ENCODE measurements around the gene TRDN.
A peak's percentile ranks its signal among the peaks of the same experiment; 100 is the strongest.

The TRDN gene

DNA sequence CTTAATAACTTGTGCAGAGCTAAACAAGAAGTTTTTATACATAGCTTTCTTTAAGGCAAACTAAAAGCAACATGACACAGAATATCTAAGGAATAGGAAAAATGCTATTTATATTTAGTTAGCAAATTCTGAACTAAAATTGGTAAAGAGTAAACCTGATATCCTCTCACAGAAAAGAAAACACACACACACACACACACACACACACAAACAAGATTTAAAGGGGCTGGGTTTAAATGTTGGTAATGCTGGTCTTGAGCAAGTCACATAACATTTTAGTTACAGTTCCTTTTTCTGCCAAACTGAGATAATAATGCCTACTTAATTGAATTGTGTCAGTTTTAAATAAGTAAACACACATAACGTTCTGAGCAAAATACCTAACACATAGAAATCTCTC is 1.6 kb downstream of the TRDN start:
- Histone ChIP-seq H3K4me3 (ENCODE audit: low read depth, low read length) (no peak overlapping the region), H3K4me1 (ENCODE audit: control insufficient read depth, insufficient read depth, low read length, unreplicated experiment) (no peaks in the 10 kb centered on the region), H2AFZ (ENCODE audit: low read length, unreplicated experiment) (no peak overlapping the region), H3K27ac (ENCODE audit: low read depth, low read length) (no peak overlapping the region), H3K27me3 (ENCODE audit: insufficient read depth, low read length) (no peaks in the 10 kb centered on the region), H3K36me3 (ENCODE audit: insufficient read depth, low read length) (no peaks in the 10 kb centered on the region), H3K79me2 (ENCODE audit: control insufficient read depth, insufficient read depth, low read length, unreplicated experiment) (no peaks in the 10 kb centered on the region)

- Histone ChIP-seq H2AFZ (ENCODE audit: low read length, unreplicated experiment) (no peak overlapping the region), H3K4me3 (ENCODE audit: low read depth, low read length) (no peak overlapping the region), H3K4me1 (ENCODE audit: control insufficient read depth, insufficient read depth, low read length, unreplicated experiment) (no peaks in the 10 kb centered on the region), H3K36me3 (ENCODE audit: insufficient read depth, low read length) (no peaks in the 10 kb centered on the region), H3K27me3 (ENCODE audit: insufficient read depth, low read length) (no peaks in the 10 kb centered on the region), H3K79me2 (ENCODE audit: control insufficient read depth, insufficient read depth, low read length, unreplicated experiment) (no peaks in the 10 kb centered on the region), H3K27ac (ENCODE audit: low read depth, low read length) (no peak overlapping the region)
Observed at GRCh38 chr6:123632641-123633040, 4.1 kb downstream of the TRDN start.

DNA sequence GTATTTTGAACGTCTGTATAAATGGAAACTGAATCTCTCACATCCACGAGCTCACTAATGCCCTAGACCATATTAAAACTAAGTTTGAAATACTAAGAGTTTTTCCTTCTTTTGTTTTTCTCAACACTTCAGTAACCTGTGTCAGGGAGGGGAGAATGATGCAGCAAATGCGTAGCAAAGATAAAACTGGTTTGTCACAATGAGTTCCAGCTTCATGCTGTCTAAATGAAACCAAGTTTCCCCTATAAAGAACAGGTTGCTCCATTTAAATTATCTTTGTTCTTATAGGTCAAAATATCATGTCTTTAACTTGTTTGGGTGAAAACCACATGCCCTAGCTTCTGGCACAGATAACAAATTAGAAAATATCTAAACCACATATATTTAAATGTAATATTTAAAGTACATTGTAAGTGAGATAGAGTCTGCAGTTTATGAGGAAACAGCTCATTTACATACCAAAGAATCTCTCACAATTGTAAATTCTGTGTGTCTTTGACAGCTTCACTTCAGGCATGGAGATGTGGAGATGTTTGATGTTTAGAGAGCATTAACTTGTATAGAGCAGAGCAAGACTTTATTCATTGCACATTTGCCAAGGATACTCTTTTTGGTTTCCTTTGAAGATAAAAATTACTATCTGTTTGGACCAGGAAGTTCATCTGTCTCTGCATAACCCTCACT is 7.3 kb downstream of the TRDN start:
- H2AFZ ChIP-seq (ENCODE audit: low read length, unreplicated experiment): no peak overlapping the region
- no peaks in the 10 kb centered on the region for H3K27me3 ChIP-seq (ENCODE audit: insufficient read depth, low read length)
- H3K4me3 ChIP-seq (ENCODE audit: low read depth, low read length): no peak overlapping the region
- no peaks in the 10 kb centered on the region for H3K79me2 ChIP-seq (ENCODE audit: control insufficient read depth, insufficient read depth, low read length, unreplicated experiment)
- no peaks in the 10 kb centered on the region for H3K4me1 ChIP-seq (ENCODE audit: control insufficient read depth, insufficient read depth, low read length, unreplicated experiment)
- H3K36me3 ChIP-seq (ENCODE audit: insufficient read depth, low read length): no peaks in the 10 kb centered on the region
- H3K27ac ChIP-seq (ENCODE audit: low read depth, low read length): no peak overlapping the region

DNA sequence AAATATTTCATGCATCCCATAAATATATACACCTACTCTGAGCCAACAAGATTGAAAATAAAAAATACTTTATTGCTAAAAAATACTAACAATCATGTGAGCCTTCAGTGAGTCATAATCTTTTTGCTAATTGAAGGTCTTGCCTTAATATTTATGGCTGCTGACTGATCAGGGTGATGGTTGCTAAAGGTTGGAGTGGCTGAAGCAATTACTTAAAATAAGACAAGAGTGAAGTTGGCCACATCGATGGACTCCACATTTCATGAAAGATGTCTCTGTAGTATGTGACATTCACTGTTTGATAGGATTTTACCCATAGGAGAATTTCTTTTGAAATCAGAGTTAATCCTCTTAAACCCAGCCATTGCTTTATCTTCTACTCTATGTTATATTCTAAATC is 11.1 kb downstream of the TRDN start:
- Histone ChIP-seq H3K4me3 (ENCODE audit: low read depth, low read length) (no peak overlapping the region), H3K36me3 (ENCODE audit: insufficient read depth, low read length) (no peaks in the 10 kb centered on the region), H2AFZ (ENCODE audit: low read length, unreplicated experiment) (no peak overlapping the region), H3K27me3 (ENCODE audit: insufficient read depth, low read length) (no peaks in the 10 kb centered on the region), H3K79me2 (ENCODE audit: control insufficient read depth, insufficient read depth, low read length, unreplicated experiment) (no peaks in the 10 kb centered on the region), H3K4me1 (ENCODE audit: control insufficient read depth, insufficient read depth, low read length, unreplicated experiment) (no peaks in the 10 kb centered on the region), H3K27ac (ENCODE audit: low read depth, low read length) (no peak overlapping the region)

GRCh38 chr6:123622780-123623179 is 14.0 kb downstream of the TRDN start:
- Histone ChIP-seq H3K36me3 (ENCODE audit: insufficient read depth, low read length) (no peaks in the 10 kb centered on the region), H3K27ac (ENCODE audit: low read depth, low read length) (no peak overlapping the region), H3K27me3 (ENCODE audit: insufficient read depth, low read length) (no peaks in the 10 kb centered on the region), H3K4me1 (ENCODE audit: control insufficient read depth, insufficient read depth, low read length, unreplicated experiment) (no peaks in the 10 kb centered on the region), H2AFZ (ENCODE audit: low read length, unreplicated experiment) (no peak overlapping the region), H3K4me3 (ENCODE audit: low read depth, low read length) (no peak overlapping the region), H3K79me2 (ENCODE audit: control insufficient read depth, insufficient read depth, low read length, unreplicated experiment) (no peaks in the 10 kb centered on the region)

DNA sequence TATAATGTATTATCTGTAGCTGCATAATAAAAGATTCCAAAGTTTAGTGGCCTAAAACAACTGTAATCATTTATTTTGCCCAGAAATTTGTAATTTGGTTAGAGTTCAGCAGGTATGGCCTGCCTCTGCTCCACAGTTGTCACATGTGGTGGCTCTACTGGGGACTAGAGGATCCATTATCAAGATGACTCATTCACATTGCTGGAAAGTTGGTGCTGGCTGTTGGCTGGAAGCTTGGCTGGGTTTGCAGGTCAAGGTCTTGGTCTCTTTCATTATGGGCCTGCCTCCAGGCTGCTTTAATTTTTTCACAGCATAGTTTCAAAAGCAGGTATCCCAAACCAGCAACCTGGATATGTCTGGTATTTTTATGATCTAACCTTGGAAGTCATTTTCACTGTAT is 17.6 kb downstream of the TRDN start:
- H3K4me3 ChIP-seq (ENCODE audit: low read depth, low read length): no peak overlapping the region
- H3K36me3 ChIP-seq (ENCODE audit: insufficient read depth, low read length): no peaks in the 10 kb centered on the region
- H3K27me3 ChIP-seq (ENCODE audit: insufficient read depth, low read length): no peaks in the 10 kb centered on the region
- no peak overlapping the region for H2AFZ ChIP-seq (ENCODE audit: low read length, unreplicated experiment)
- H3K79me2 ChIP-seq (ENCODE audit: control insufficient read depth, insufficient read depth, low read length, unreplicated experiment): no peaks in the 10 kb centered on the region
- H3K4me1 ChIP-seq (ENCODE audit: control insufficient read depth, insufficient read depth, low read length, unreplicated experiment): no peaks in the 10 kb centered on the region
- H3K27ac ChIP-seq (ENCODE audit: low read depth, low read length): no peak overlapping the region

- Histone ChIP-seq H3K27me3 (ENCODE audit: insufficient read depth, low read length) (no peaks in the 10 kb centered on the region), H3K36me3 (ENCODE audit: insufficient read depth, low read length) (no peaks in the 10 kb centered on the region), H3K4me3 (ENCODE audit: low read depth, low read length) (no peak overlapping the region), H3K27ac (ENCODE audit: low read depth, low read length) (no peak overlapping the region), H3K4me1 (ENCODE audit: control insufficient read depth, insufficient read depth, low read length, unreplicated experiment) (no peaks in the 10 kb centered on the region), H2AFZ (ENCODE audit: low read length, unreplicated experiment) (no peak overlapping the region), H3K79me2 (ENCODE audit: control insufficient read depth, insufficient read depth, low read length, unreplicated experiment) (no peaks in the 10 kb centered on the region)
Observed at GRCh38 chr6:123616942-123617341, 19.8 kb downstream of the TRDN start.

DNA sequence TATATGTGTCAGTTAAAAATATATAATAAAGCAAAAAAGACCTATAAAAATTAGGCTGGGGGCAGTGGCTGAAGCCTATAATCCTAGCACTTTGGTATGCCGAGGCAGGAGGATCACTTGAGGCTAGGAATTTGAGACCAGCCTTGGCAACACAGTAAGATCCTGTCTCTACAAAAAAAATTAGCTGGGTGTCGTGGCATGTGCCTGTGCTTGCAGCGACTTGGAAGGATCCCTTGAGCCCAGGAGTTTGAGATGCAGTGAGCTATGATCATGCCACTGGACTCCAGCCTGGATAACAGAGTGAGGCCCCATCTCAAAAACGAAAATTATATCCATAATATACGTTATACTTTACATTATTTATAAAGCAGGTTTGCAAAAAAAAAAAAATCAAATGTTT is 20.7 kb downstream of the TRDN start:
- H3K36me3 ChIP-seq (ENCODE audit: insufficient read depth, low read length): no peaks in the 10 kb centered on the region
- no peaks in the 10 kb centered on the region for H3K79me2 ChIP-seq (ENCODE audit: control insufficient read depth, insufficient read depth, low read length, unreplicated experiment)
- H2AFZ ChIP-seq (ENCODE audit: low read length, unreplicated experiment): no peak overlapping the region
- H3K4me3 ChIP-seq (ENCODE audit: low read depth, low read length): no peak overlapping the region
- no peaks in the 10 kb centered on the region for H3K4me1 ChIP-seq (ENCODE audit: control insufficient read depth, insufficient read depth, low read length, unreplicated experiment)
- H3K27ac ChIP-seq (ENCODE audit: low read depth, low read length): no peak overlapping the region
- H3K27me3 ChIP-seq (ENCODE audit: insufficient read depth, low read length): no peaks in the 10 kb centered on the region

GRCh38 chr6:123610779-123611178 is 26.0 kb downstream of the TRDN start:
- Histone ChIP-seq H2AFZ (ENCODE audit: low read length, unreplicated experiment) (no peak overlapping the region), H3K27ac (ENCODE audit: low read depth, low read length) (no peak overlapping the region), H3K27me3 (ENCODE audit: insufficient read depth, low read length) (no peaks in the 10 kb centered on the region), H3K36me3 (ENCODE audit: insufficient read depth, low read length) (no peaks in the 10 kb centered on the region), H3K4me3 (ENCODE audit: low read depth, low read length) (no peak overlapping the region), H3K4me1 (ENCODE audit: control insufficient read depth, insufficient read depth, low read length, unreplicated experiment) (no peaks in the 10 kb centered on the region), H3K79me2 (ENCODE audit: control insufficient read depth, insufficient read depth, low read length, unreplicated experiment) (no peaks in the 10 kb centered on the region)

DNA sequence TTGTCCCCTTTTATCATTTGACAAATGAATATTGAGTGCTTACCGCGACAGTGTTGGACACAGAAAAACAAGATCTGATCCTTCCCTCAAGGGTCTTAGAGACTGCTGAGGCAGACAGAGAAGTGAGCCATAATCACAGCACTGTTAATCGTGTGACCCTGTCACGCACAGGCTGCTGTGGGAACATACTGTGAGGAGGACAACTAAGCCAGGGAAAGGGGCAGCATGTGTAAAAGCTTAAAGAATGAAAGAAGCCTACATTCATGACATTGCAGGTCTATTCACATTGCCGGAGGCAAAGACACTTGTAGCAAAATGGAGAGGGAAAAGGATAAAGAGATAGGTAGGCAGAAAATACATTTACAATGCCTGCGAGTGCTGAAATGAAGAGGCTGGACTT is 32.7 kb downstream of the TRDN start:
- H3K36me3 ChIP-seq (ENCODE audit: insufficient read depth, low read length): no peaks in the 10 kb centered on the region
- H3K27me3 ChIP-seq (ENCODE audit: insufficient read depth, low read length): no peaks in the 10 kb centered on the region
- no peaks in the 10 kb centered on the region for H3K4me1 ChIP-seq (ENCODE audit: control insufficient read depth, insufficient read depth, low read length, unreplicated experiment)
- no peaks in the 10 kb centered on the region for H3K79me2 ChIP-seq (ENCODE audit: control insufficient read depth, insufficient read depth, low read length, unreplicated experiment)
- H2AFZ ChIP-seq (ENCODE audit: low read length, unreplicated experiment): no peak overlapping the region
- H3K27ac ChIP-seq (ENCODE audit: low read depth, low read length): no peak overlapping the region
- no peak overlapping the region for H3K4me3 ChIP-seq (ENCODE audit: low read depth, low read length)

DNA sequence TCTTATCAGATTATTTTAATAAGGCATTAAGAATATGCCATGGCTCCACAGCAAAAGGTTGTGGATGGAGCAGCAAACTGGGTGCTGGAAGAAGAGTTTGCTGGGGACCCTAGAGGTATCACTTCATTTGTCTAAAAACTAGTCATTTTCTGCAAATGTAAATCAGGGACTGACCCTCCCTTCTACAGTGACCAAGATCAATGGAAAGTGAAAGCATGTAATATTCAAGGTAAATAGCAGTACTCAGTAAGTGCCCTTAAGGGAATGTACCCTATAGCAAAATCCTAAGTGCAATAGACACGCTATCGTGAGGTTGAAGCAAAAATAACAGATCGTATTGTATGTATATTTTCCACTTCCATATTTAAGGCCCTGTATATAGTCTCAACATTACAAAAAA is 38.7 kb downstream of the TRDN start:
- no peaks in the 10 kb centered on the region for H3K79me2 ChIP-seq (ENCODE audit: control insufficient read depth, insufficient read depth, low read length, unreplicated experiment)
- no peak overlapping the region for H3K4me3 ChIP-seq (ENCODE audit: low read depth, low read length)

More for the DNA sequence above, 38.7 kb downstream of the TRDN start:
- Histone ChIP-seq H3K27ac (ENCODE audit: low read depth, low read length) (no peak overlapping the region), H3K27me3 (ENCODE audit: insufficient read depth, low read length) (no peaks in the 10 kb centered on the region), H3K4me1 (ENCODE audit: control insufficient read depth, insufficient read depth, low read length, unreplicated experiment) (no peaks in the 10 kb centered on the region), H2AFZ (ENCODE audit: low read length, unreplicated experiment) (peak overlapping the region; percentile 35), H3K36me3 (ENCODE audit: insufficient read depth, low read length) (no peaks in the 10 kb centered on the region)

All from ACC112 (cell line).